D341Med (cell line): ENCODE measurements around the gene KIAA1328.
A peak's percentile ranks its signal among the peaks of the same experiment; 100 is the strongest.

Experiments
- DNase-seq: peaks from one replicate; pipeline ENCODE4 v3.0.0; 2012; ENCODE audit warnings: low spot score

The KIAA1328 gene

GRCh38 chr18:37252854-37253393, 424.0 kb downstream of the KIAA1328 start:
- DNase-seq, result no peak

- DNase-seq, result peak; percentile 96
Measured at GRCh38 chr18:37253394-37254235, 424.7 kb downstream of the KIAA1328 start.

GRCh38 chr18:37254236-37254754, 425.4 kb downstream of the KIAA1328 start:
- no peak for DNase-seq

GRCh38 chr18:37254973-37255372, 426.0 kb downstream of the KIAA1328 start:
- no peak for DNase-seq

GRCh38 chr18:37258131-37258530, 429.2 kb downstream of the KIAA1328 start:
- DNase-seq, result no peak

- no peak for DNase-seq
Measured at GRCh38 chr18:37258819-37259218, 429.9 kb downstream of the KIAA1328 start.

GRCh38 chr18:37259711-37260110, 430.8 kb downstream of the KIAA1328 start:
- no peak for DNase-seq

GRCh38 chr18:37260367-37261093, 431.6 kb downstream of the KIAA1328 start:
- no peak for DNase-seq

- DNase-seq, result peak; percentile 74
Measured at GRCh38 chr18:37261246-37261840, 432.4 kb downstream of the KIAA1328 start.

GRCh38 chr18:37261988-37262387, 433.1 kb downstream of the KIAA1328 start:
- no peak for DNase-seq

- no peak for DNase-seq
Measured at GRCh38 chr18:37264956-37265355, 436.0 kb downstream of the KIAA1328 start.

GRCh38 chr18:37265382-37265781, 436.5 kb downstream of the KIAA1328 start:
- no peak for DNase-seq

- peak; percentile 65 for DNase-seq
Measured at GRCh38 chr18:37266290-37266689, 437.4 kb downstream of the KIAA1328 start.

- DNase-seq, result no peak
Measured at GRCh38 chr18:37270038-37270665, 441.2 kb downstream of the KIAA1328 start.

GRCh38 chr18:37270666-37271052, 441.7 kb downstream of the KIAA1328 start:
- no peak for DNase-seq

- no peak for DNase-seq
Measured at GRCh38 chr18:37272226-37272625, 443.3 kb downstream of the KIAA1328 start.

GRCh38 chr18:37272841-37273240, 443.9 kb downstream of the KIAA1328 start:
- DNase-seq, result no peak

GRCh38 chr18:37274309-37275236, 445.6 kb downstream of the KIAA1328 start:
- DNase-seq, result no peak

- DNase-seq, result no peak
Measured at GRCh38 chr18:37275237-37275741, 446.4 kb downstream of the KIAA1328 start.

GRCh38 chr18:37276111-37276890, 447.4 kb downstream of the KIAA1328 start:
- DNase-seq, result no peak
